ENCODE data around the gene IGBP1. TPM values are rescaled to one million over a fixed set of nuclear protein-coding genes. Genes with fewer than 3 reads are reported as not detected.

The IGBP1 gene
- total and polyA plus RNA-seq, 9 of the 15 experiments (the other 6 are each of a cell fraction or from before 2014, with no cell fraction given), result 36.6 to 91.5 (median 52.8) TPM

DNA sequence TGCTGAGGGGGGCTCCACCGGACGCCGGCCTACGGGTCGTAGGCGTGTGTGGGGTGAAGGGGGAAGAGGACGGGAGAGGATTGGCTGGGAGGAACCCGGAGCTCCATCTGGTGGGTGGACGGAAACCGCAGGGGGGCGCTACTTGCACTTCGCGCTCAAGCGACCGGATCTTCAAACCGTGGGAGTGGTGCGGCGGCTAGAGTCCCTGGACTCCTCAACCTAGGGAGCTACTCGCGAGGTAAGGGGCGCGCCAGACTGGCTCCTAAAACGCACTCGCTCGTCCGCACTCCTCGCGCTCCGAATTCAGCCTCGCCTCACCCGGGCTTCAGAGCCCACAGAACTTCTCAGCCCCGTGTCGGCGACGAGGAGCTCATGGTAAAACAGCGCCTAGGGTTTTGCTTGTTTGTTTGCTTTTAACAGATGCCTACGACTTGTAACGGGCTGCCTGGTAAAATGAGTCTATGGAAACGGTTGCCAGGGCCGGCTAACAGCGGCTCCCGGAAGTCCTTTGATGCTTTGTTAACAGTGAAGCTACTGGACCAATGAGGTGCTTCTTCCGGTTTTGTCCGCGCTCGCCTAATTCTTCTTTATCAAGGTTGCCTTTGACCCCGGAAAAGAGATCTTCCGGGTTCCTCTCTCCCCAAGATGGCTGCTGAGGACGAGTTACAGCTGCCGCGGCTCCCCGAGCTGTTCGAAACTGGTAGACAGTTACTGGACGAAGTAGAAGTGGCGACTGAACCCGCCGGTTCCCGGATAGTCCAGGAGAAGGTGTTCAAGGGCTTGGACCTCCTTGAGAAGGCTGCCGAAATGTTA, at the start of gene IGBP1 (continued):
- TF ChIP-seq, protein P1, sequence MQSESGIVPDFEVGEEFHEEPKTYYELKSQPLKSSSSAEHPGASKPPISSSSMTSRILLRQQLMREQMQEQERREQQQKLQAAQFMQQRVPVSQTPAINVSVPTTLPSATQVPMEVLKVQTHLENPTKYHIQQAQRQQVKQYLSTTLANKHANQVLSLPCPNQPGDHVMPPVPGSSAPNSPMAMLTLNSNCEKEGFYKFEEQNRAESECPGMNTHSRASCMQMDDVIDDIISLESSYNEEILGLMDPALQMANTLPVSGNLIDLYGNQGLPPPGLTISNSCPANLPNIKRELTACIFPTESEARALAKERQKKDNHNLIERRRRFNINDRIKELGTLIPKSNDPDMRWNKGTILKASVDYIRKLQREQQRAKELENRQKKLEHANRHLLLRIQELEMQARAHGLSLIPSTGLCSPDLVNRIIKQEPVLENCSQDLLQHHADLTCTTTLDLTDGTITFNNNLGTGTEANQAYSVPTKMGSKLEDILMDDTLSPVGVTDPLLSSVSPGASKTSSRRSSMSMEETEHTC (IDR thresholded peaks at IDR 0.05), result no peak
- TF ChIP-seq, protein P2, sequence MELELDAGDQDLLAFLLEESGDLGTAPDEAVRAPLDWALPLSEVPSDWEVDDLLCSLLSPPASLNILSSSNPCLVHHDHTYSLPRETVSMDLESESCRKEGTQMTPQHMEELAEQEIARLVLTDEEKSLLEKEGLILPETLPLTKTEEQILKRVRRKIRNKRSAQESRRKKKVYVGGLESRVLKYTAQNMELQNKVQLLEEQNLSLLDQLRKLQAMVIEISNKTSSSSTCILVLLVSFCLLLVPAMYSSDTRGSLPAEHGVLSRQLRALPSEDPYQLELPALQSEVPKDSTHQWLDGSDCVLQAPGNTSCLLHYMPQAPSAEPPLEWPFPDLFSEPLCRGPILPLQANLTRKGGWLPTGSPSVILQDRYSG (tag; conservative IDR thresholded peaks at IDR 0.05; ENCODE audit: low read depth), result no peak
- TF ChIP-seq MCM5 (IDR thresholded peaks at IDR 0.05; ENCODE audit: low read depth) (no peak), HDGF (IDR thresholded peaks at IDR 0.05) (no peak), FOXJ2 (tag; IDR thresholded peaks at IDR 0.05) (0 out of 2 replicates have a peak, but pooled peaks have one; percentile 53), RBFOX2 (IDR thresholded peaks at IDR 0.05; ENCODE audit: low read depth, low read length) (peak; percentile 80), RBM17 (IDR thresholded peaks at IDR 0.05; ENCODE audit: borderline replicate concordance, low read depth, low read length) (no peak), RFX1 (IDR thresholded peaks at IDR 0.05) (peak; percentile 91), KDM5B (IDR thresholded peaks at IDR 0.05; ENCODE audit: insufficient replicate concordance, low read depth, low read length) (peak; percentile 71), NR2C1 (IDR thresholded peaks at IDR 0.05) (peak; percentile 97), NR2C1 (tag; IDR thresholded peaks at IDR 0.05) (peak; percentile 98), MEIS2 (IDR thresholded peaks at IDR 0.05; ENCODE audit: partially characterized antibody) (no peak), PPARD (CRISPR knock-in tag; IDR thresholded peaks at IDR 0.05) (no peak), ETV5 (CRISPR knock-in tag; IDR thresholded peaks at IDR 0.05; ENCODE audit: low read depth) (peak; percentile 84), OTX1 (CRISPR knock-in tag; IDR thresholded peaks at IDR 0.05) (no peak), WHSC1 (IDR thresholded peaks at IDR 0.05; ENCODE audit: low read length) (no peak), PHF21A (IDR thresholded peaks at IDR 0.05; ENCODE audit: borderline replicate concordance, low read depth) (no peak), ILK (tag; IDR thresholded peaks at IDR 0.05; ENCODE audit: borderline replicate concordance, low read depth) (no peak)
- TF ChIP-seq, protein P3, sequence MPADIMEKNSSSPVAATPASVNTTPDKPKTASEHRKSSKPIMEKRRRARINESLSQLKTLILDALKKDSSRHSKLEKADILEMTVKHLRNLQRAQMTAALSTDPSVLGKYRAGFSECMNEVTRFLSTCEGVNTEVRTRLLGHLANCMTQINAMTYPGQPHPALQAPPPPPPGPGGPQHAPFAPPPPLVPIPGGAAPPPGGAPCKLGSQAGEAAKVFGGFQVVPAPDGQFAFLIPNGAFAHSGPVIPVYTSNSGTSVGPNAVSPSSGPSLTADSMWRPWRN (IDR thresholded peaks at IDR 0.05; ENCODE audit: low read depth), result no peak
- TF ChIP-seq, protein P4, sequence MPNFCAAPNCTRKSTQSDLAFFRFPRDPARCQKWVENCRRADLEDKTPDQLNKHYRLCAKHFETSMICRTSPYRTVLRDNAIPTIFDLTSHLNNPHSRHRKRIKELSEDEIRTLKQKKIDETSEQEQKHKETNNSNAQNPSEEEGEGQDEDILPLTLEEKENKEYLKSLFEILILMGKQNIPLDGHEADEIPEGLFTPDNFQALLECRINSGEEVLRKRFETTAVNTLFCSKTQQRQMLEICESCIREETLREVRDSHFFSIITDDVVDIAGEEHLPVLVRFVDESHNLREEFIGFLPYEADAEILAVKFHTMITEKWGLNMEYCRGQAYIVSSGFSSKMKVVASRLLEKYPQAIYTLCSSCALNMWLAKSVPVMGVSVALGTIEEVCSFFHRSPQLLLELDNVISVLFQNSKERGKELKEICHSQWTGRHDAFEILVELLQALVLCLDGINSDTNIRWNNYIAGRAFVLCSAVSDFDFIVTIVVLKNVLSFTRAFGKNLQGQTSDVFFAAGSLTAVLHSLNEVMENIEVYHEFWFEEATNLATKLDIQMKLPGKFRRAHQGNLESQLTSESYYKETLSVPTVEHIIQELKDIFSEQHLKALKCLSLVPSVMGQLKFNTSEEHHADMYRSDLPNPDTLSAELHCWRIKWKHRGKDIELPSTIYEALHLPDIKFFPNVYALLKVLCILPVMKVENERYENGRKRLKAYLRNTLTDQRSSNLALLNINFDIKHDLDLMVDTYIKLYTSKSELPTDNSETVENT (CRISPR knock-in tag; IDR thresholded peaks at IDR 0.05), result no peak
- TF ChIP-seq, protein P5, sequence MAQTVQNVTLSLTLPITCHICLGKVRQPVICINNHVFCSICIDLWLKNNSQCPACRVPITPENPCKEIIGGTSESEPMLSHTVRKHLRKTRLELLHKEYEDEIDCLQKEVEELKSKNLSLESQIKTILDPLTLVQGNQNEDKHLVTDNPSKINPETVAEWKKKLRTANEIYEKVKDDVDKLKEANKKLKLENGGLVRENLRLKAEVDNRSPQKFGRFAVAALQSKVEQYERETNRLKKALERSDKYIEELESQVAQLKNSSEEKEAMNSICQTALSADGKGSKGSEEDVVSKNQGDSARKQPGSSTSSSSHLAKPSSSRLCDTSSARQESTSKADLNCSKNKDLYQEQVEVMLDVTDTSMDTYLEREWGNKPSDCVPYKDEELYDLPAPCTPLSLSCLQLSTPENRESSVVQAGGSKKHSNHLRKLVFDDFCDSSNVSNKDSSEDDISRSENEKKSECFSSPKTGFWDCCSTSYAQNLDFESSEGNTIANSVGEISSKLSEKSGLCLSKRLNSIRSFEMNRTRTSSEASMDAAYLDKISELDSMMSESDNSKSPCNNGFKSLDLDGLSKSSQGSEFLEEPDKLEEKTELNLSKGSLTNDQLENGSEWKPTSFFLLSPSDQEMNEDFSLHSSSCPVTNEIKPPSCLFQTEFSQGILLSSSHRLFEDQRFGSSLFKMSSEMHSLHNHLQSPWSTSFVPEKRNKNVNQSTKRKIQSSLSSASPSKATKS (CRISPR knock-in tag; IDR thresholded peaks at IDR 0.05), result no peak

Measured in K562 (cell line).